OCI-LY3 (cell line): ENCODE results near the gene SLC6A11.

Experiments used
- H2AFZ ChIP-seq: fragments of 200-600, 300-600 bp; shearing (Covaris generic); 2 replicates; pipeline ENCODE4 v1.6.0; 2014; ENCODE audit warnings: antibody characterized with exemption, low read depth, low read length
- H3K27ac ChIP-seq: fragments of 200-600, 300-600 bp; sonication (generic); 2 replicates; pipeline ENCODE4 v1.5.1; 2014; ENCODE audit warnings: mild to moderate bottlenecking, low read length, moderate library complexity, mixed read lengths
- H3K27me3 ChIP-seq: fragments of 200-600, 300-600 bp; sonication (generic); 2 replicates; pipeline ENCODE4 v1.6.1; 2014; ENCODE audit warnings: low read depth, low read length, mixed read lengths
- H3K36me3 ChIP-seq: fragments of 200-600, 300-600 bp; sonication (generic); replicated peaks from 2 replicates; pipeline ENCODE3; 2014; ENCODE audit warnings: low read depth, low read length, mixed read lengths
- H3K4me1 ChIP-seq: fragments of 300-600, 200-600 bp; sonication (generic); 2 replicates; pipeline ENCODE4 v1.6.1; 2014; ENCODE audit warnings: low read length, mixed read lengths
- H3K4me2 ChIP-seq: fragments of 200-600, 300-600 bp; sonication (generic); 2 replicates; pipeline ENCODE4 v1.6.1; 2014; ENCODE audit warnings: low read length, mixed read lengths
- H3K4me3 ChIP-seq: fragments of 300-600, 200-600 bp; sonication (generic); 2 replicates; pipeline ENCODE4 v1.5.1; 2014; ENCODE audit warnings: antibody characterized with exemption, mild to moderate bottlenecking, low read length, moderate library complexity
- H3K79me2 ChIP-seq: fragments of 300-600, 200-600 bp; shearing (Covaris generic); 2 replicates; pipeline ENCODE4 v1.6.1; 2014; ENCODE audit warnings: mild to moderate bottlenecking, low read length, mixed read lengths
- H3K9ac ChIP-seq: fragments of 300-600, 200-600 bp; shearing (Covaris generic); 2 replicates; pipeline ENCODE4 v1.6.0; 2014; ENCODE audit warnings: mild to moderate bottlenecking, low read length, moderate library complexity
- H3K9me3 ChIP-seq: fragments of 200-600, 300-600 bp; shearing (Covaris generic); 2 replicates; pipeline ENCODE4 v1.6.1; 2014; ENCODE audit warnings: low read length, mixed read lengths; ENCODE audit not compliant: insufficient read depth
- H4K20me1 ChIP-seq: fragments of 200-600, 300-600 bp; sonication (generic); 2 replicates; pipeline ENCODE4 v1.6.1; 2016; ENCODE audit warnings: low read length, mixed read lengths; ENCODE audit not compliant: insufficient read depth
- CTCF ChIP-seq: fragments of 200-600, 300-600 bp; sonication (generic); IDR thresholded peaks from 2 replicates; pipeline ENCODE4 v1.5.1; 2014; ENCODE audit warnings: antibody characterized with exemption, low read length, low read depth
- EZH2phosphoT487 ChIP-seq: fragments of 200-600 bp; shearing (Covaris generic); IDR thresholded peaks from 2 replicates; pipeline ENCODE4 v1.6.1; 2018; ENCODE audit warnings: antibody characterized with exemption, mixed run types, low read depth

Gene SLC6A11

GRCh38 chr3:10813425-10813824 is 2.6 kb upstream of the SLC6A11 start:
- Histone ChIP-seq H3K4me2 (no peak overlapping the region), H3K9ac (no peak overlapping the region)
- TF ChIP-seq EZH2phosphoT487, result no peak
- no peak for TF ChIP-seq CTCF

GRCh38 chr3:10814623-10815022 is 1.4 kb upstream of the SLC6A11 start:
- Histone ChIP-seq H3K9me3 (no peaks in the 10 kb centered on the region), H3K27me3 (peaks cover 6% of the 10 kb centered on the region; the same call in 1 of the 2 replicates), H3K27ac (no peak overlapping the region), H2AFZ (no peak overlapping the region), H3K4me2 (no peak overlapping the region), H3K9ac (no peak overlapping the region), H3K79me2 (no peaks in the 10 kb centered on the region), H3K4me3 (no peak overlapping the region), H3K36me3 (no peaks in the 10 kb centered on the region), H3K4me1 (no peaks in the 10 kb centered on the region), H4K20me1 (no peaks in the 10 kb centered on the region)
- TF ChIP-seq EZH2phosphoT487, result no peak
- no peak for TF ChIP-seq CTCF

More at GRCh38 chr3:10813425-10813824, 2.6 kb upstream of the SLC6A11 start:
- Histone ChIP-seq H2AFZ (no peak overlapping the region), H3K27ac (no peak overlapping the region), H3K79me2 (no peaks in the 10 kb centered on the region), H4K20me1 (no peaks in the 10 kb centered on the region), H3K4me3 (no peak overlapping the region), H3K9me3 (no peaks in the 10 kb centered on the region), H3K27me3 (peaks cover 1% of the 10 kb centered on the region; the same call in 1 of the 2 replicates), H3K36me3 (no peaks in the 10 kb centered on the region), H3K4me1 (no peaks in the 10 kb centered on the region)

- Histone ChIP-seq H3K4me2 (no peak overlapping the region), H2AFZ (no peak overlapping the region), H3K27ac (no peak overlapping the region), H4K20me1 (no peaks in the 10 kb centered on the region), H3K27me3 (peaks cover 6% of the 10 kb centered on the region; the same call in 1 of the 2 replicates), H3K4me1 (no peaks in the 10 kb centered on the region), H3K9me3 (no peaks in the 10 kb centered on the region), H3K9ac (no peak overlapping the region), H3K36me3 (no peaks in the 10 kb centered on the region), H3K79me2 (no peaks in the 10 kb centered on the region), H3K4me3 (no peak overlapping the region)
- no peak for TF ChIP-seq CTCF
- no peak for TF ChIP-seq EZH2phosphoT487
Observed at GRCh38 chr3:10815487-10815886, 541 bp upstream of the SLC6A11 start.

- Histone ChIP-seq H3K4me1 (no peaks in the 10 kb centered on the region), H4K20me1 (no peaks in the 10 kb centered on the region), H3K4me2 (no peak overlapping the region), H3K9me3 (no peaks in the 10 kb centered on the region), H3K4me3 (no peak overlapping the region), H3K36me3 (no peaks in the 10 kb centered on the region), H3K27ac (no peak overlapping the region), H3K9ac (no peak overlapping the region), H2AFZ (no peak overlapping the region), H3K27me3 (peaks cover 6% of the 10 kb centered on the region; the same call in 1 of the 2 replicates), H3K79me2 (no peaks in the 10 kb centered on the region)
- no peak for TF ChIP-seq EZH2phosphoT487
- TF ChIP-seq CTCF, result no peak
Observed at GRCh38 chr3:10816863-10817253, 830 bp downstream of the SLC6A11 start.
